Measurements from ENCODE around the gene FAM78B.

GRCh38 chr1:166164646-166164994, 2.2 kb downstream of the FAM78B start:
- TF ChIP-seq CTCF (IDR thresholded peaks at IDR 0.05; ENCODE audit: borderline replicate concordance, extremely low read depth, low read length, poor library complexity, severe bottlenecking) = no peak
- TF ChIP-seq EZH2 (IDR thresholded peaks at IDR 0.05; ENCODE audit: borderline replicate concordance, low read depth, low read length, severe bottlenecking) = no peak

Measured in DND-41 (cell line).